Measurements from ENCODE around the gene MGAT4D. TPM values are rescaled to one million over a fixed set of nuclear protein-coding genes. Genes with fewer than 3 reads are reported as not detected.

MGAT4D gene
- total RNA-seq: not detected
- not detected for polyA plus RNA-seq (2013, experiment 1 of 2)
- polyA plus RNA-seq (2013, experiment 2 of 2): not detected
- long read RNA-seq, experiment 1: 0 reads
- long read RNA-seq, experiment 2: 0 reads
- long read RNA-seq, experiment 3: 0 reads
- long read RNA-seq, experiment 4: 0 reads

GRCh38 chr4:140497747-140498636 is at the start of gene MGAT4D:
Gene MGAT4D (minus strand): TSS chr4:140498293. CDS start chr4:140498222, 71 bp downstream.
- Histone ChIP-seq H3K27ac (ENCODE audit: low read depth, low read length) (no peak within 1 kb of the TSS), H3K36me3 (ENCODE audit: control insufficient read depth, insufficient read depth, low read length) (no peaks in the 10 kb centered on the region), H3K9ac (ENCODE audit: extremely low read depth, low read length, poor library complexity, severe bottlenecking) (no peak within 1 kb of the TSS), H3K9me3 (ENCODE audit: control insufficient read depth, low read length) (no peaks in the 10 kb centered on the region), H3K4me1 (ENCODE audit: control insufficient read depth, insufficient read depth, low read length) (no peaks in the 10 kb centered on the region), H3K27me3 (ENCODE audit: control insufficient read depth, insufficient read depth, low read length, poor library complexity, severe bottlenecking) (peaks cover 67% of the 10 kb centered on the region), H3K4me3 (ENCODE audit: low read length) (no peak within 1 kb of the TSS)
- no peaks in the 10 kb centered on the region for H3K4me1 Mint-ChIP-seq
- WGBS, 2 experiments (ENCODE audit: insufficient coverage in 1 of 2, insufficient read length in 1 of 2): 30 to 51% methylated on average over 19 to 68 of the region's 68 CpGs
- peak; percentile 81 for DNase-seq
- peak within 1 kb of the TSS; percentile 54 for H3K4me3 Mint-ChIP-seq
- no peak within 1 kb of the TSS for H3K27ac Mint-ChIP-seq
- no peak for TF ChIP-seq CTCF (conservative IDR thresholded peaks at IDR 0.05)
- peaks cover 62% of the 10 kb centered on the region for H3K27me3 Mint-ChIP-seq (ENCODE audit: insufficient read depth)
- H3K9me3 Mint-ChIP-seq: no peaks in the 10 kb centered on the region
- no peaks in the 10 kb centered on the region for H3K36me3 Mint-ChIP-seq (ENCODE audit: low read depth)

DNA sequence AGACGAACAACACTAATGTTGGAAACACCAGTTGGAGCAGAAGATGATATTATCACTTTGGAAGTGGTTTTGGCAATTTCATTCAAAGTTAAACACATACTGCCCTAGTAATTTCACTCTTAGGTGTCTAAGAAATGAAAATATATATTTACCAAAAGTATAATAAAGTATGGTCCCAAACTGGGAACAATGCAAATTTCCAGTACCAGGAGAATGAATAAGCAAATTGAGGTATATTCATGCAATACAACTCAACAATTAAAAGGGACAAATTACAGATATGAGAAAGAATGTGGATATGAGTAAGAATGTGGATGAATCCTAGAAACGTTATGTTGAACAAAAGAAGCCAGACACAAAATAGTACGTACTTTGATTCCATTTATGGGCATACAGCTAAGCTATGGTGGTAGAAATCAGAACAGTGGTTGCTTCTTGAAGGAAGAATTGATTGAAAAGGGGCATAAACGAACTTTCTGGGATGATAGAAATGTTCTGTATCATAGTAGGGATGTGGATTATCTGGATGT is 35.9 kb upstream of the MGAT4D start:
- Mint-ChIP-seq H3K27ac (no peak overlapping the region), H3K4me3 (no peak overlapping the region), H3K4me1 (no peaks in the 10 kb centered on the region), H3K36me3 (ENCODE audit: low read depth) (peaks cover 28% of the 10 kb centered on the region), H3K27me3 (ENCODE audit: insufficient read depth) (no peaks in the 10 kb centered on the region), H3K9me3 (no peaks in the 10 kb centered on the region)
- Histone ChIP-seq H3K9ac (ENCODE audit: extremely low read depth, low read length, poor library complexity, severe bottlenecking) (no peak overlapping the region), H3K9me3 (ENCODE audit: control insufficient read depth, low read length) (no peaks in the 10 kb centered on the region), H3K4me1 (ENCODE audit: control insufficient read depth, insufficient read depth, low read length) (no peaks in the 10 kb centered on the region), H3K27ac (ENCODE audit: low read depth, low read length) (no peak overlapping the region), H3K36me3 (ENCODE audit: control insufficient read depth, insufficient read depth, low read length) (peaks cover 68% of the 10 kb centered on the region), H3K27me3 (ENCODE audit: control insufficient read depth, insufficient read depth, low read length, poor library complexity, severe bottlenecking) (no peaks in the 10 kb centered on the region), H3K4me3 (ENCODE audit: low read length) (no peak overlapping the region)
- no peak for DNase-seq
- TF ChIP-seq CTCF (conservative IDR thresholded peaks at IDR 0.05): no peak
- WGBS, 2 experiments (ENCODE audit: insufficient coverage in 1 of 2, insufficient read length in 1 of 2): 89 to 93% methylated on average over 3 to 4 of the region's 4 CpGs

DNA sequence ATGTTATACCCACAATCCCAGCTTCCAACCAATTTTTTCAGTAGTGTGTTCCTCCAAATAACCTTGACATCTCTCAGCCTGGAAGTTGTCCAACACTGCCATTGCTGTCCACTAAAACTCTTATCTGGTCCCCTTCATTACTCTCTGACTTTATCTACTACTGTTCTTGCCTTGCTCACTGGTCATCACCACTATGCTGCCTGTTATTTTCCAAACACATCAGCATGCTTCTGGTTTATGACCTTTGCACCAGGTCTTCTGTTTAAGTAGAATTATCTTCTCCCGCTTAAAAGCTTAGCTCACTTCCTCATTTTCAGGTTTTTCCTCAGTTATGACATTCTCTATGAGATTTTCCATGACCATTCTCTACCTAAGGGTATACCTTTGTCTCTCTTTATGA is 31.3 kb upstream of the MGAT4D start:
- Mint-ChIP-seq H3K36me3 (ENCODE audit: low read depth) (peaks cover 32% of the 10 kb centered on the region), H3K27me3 (ENCODE audit: insufficient read depth) (no peaks in the 10 kb centered on the region), H3K4me3 (no peak overlapping the region), H3K9me3 (peaks cover 2% of the 10 kb centered on the region), H3K27ac (no peak overlapping the region), H3K4me1 (peaks cover 15% of the 10 kb centered on the region)
- 94 to 100% methylated on average over 1 of the region's 1 CpG for WGBS, 2 experiments (ENCODE audit: insufficient coverage in 1 of 2, insufficient read length in 1 of 2)
- H3K9me3 ChIP-seq (ENCODE audit: control insufficient read depth, low read length): peaks cover 13% of the 10 kb centered on the region
- peaks cover 63% of the 10 kb centered on the region for H3K36me3 ChIP-seq (ENCODE audit: control insufficient read depth, insufficient read depth, low read length)
- H3K9ac ChIP-seq (ENCODE audit: extremely low read depth, low read length, poor library complexity, severe bottlenecking): no peak overlapping the region
- H3K27ac ChIP-seq (ENCODE audit: low read depth, low read length): no peak overlapping the region
- H3K27me3 ChIP-seq (ENCODE audit: control insufficient read depth, insufficient read depth, low read length, poor library complexity, severe bottlenecking): no peaks in the 10 kb centered on the region
- no peak overlapping the region for H3K4me3 ChIP-seq (ENCODE audit: low read length)
- no peak for DNase-seq
- TF ChIP-seq CTCF (conservative IDR thresholded peaks at IDR 0.05): no peak
- no peaks in the 10 kb centered on the region for H3K4me1 ChIP-seq (ENCODE audit: control insufficient read depth, insufficient read depth, low read length)
